IPS-18c (cell line): ENCODE data around the gene PSMB7.
A peak's percentile ranks its signal among the peaks of the same experiment; 100 is the strongest.
"Not testable (repeated sequence)": the region's sequence is repeated elsewhere in the genome, so short reads cannot be mapped to it uniquely, and the experiment has no call there.

Experiments
- H3K4me3 ChIP-seq: 2 replicates; pipeline ENCODE4 v1.7.0; 2013; ENCODE audit warnings: low read depth, mild to moderate bottlenecking, low read length, moderate library complexity; ENCODE audit not compliant: insufficient read depth
- H3K9me3 ChIP-seq: one replicate; pipeline ENCODE4 v1.6.1; 2013; ENCODE audit warnings: mild to moderate bottlenecking, low read length, moderate library complexity; ENCODE audit not compliant: control insufficient read depth, insufficient read depth

Gene PSMB7

GRCh38 chr9:124425733-124426132 is 10.5 kb upstream of the PSMB7 start:
- not testable (repeated sequence) for H3K4me3 ChIP-seq, H3K9me3 ChIP-seq

DNA sequence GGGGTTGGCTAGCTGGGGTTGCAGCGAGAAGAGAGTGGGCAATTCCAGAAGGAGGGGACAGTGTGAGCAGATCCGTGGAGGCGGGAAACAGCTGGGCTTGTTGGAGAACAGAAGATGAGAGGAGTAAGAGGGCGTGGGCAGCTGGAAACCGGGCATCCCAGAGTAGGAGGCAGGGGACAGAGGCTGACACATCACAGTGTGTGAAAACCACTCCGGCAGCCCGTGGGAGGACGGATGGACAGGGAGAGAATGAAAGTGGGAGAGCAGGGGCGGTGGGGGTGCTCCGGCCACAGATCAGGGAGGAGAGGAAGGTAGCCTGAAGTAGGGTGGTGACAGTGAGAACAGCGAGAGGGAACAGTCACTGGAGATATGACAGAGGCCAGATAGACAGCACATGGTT is 8.3 kb upstream of the PSMB7 start:
- Histone ChIP-seq H3K9me3 (no peaks in the 10 kb centered on the region), H3K4me3 (no peak overlapping the region)

DNA sequence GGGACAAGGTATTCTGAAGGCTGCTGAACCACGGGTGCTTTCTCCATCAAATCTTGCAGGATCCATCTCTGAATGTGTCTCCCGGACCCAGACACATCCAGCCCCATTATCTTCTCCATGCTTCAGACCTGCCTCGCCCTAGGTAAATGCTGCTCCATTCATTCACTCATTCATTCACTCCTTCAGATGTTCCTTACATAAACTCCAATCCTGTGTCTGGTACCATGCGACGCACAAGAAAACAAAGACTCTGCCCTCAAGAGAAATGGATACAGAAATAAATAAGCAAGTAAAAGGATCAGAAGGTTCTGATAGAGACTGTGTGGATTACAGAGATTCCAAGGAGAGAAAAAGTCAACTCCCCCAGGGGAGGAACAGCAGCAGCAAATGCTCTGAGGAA is 7.9 kb upstream of the PSMB7 start:
- Histone ChIP-seq H3K9me3 (no peaks in the 10 kb centered on the region), H3K4me3 (no peak overlapping the region)

- H3K4me3 ChIP-seq, result no peak overlapping the region
- H3K9me3 ChIP-seq, result no peaks in the 10 kb centered on the region
Observed at GRCh38 chr9:124420991-124421543, 5.8 kb upstream of the PSMB7 start.

- Histone ChIP-seq H3K9me3 (no peaks in the 10 kb centered on the region), H3K4me3 (no peak overlapping the region)
Observed at GRCh38 chr9:124419832-124420489, 4.7 kb upstream of the PSMB7 start.

GRCh38 chr9:124415852-124416484 is 726 bp upstream of the PSMB7 start:
- Histone ChIP-seq H3K4me3 (no peak overlapping the region), H3K9me3 (no peaks in the 10 kb centered on the region)

DNA sequence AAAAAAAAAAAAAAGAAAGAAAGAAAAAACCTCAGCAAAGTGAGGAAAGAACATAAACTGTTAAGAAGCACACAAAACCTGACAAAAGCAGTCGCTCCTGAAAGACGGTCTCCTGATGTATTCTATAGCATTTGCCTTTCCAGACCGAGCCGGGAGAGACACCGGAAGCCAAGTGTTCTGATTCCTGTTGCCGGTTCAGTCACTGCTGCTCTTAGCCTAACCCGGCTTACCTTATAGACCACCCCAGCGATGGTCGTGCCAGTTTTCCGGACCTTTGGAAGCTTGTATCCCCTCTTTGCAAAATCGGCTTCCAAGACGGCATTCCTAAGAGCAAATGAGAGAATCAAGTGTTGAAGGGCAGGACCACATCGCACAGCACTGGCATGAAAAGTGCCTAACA is 630 bp downstream of the PSMB7 start:
- Histone ChIP-seq H3K4me3 (peak overlapping the region; percentile 86), H3K9me3 (no peaks in the 10 kb centered on the region)

GRCh38 chr9:124412228-124412575 is 3.0 kb downstream of the PSMB7 start:
- Histone ChIP-seq H3K9me3 (no peaks in the 10 kb centered on the region), H3K4me3 (no peak overlapping the region)

DNA sequence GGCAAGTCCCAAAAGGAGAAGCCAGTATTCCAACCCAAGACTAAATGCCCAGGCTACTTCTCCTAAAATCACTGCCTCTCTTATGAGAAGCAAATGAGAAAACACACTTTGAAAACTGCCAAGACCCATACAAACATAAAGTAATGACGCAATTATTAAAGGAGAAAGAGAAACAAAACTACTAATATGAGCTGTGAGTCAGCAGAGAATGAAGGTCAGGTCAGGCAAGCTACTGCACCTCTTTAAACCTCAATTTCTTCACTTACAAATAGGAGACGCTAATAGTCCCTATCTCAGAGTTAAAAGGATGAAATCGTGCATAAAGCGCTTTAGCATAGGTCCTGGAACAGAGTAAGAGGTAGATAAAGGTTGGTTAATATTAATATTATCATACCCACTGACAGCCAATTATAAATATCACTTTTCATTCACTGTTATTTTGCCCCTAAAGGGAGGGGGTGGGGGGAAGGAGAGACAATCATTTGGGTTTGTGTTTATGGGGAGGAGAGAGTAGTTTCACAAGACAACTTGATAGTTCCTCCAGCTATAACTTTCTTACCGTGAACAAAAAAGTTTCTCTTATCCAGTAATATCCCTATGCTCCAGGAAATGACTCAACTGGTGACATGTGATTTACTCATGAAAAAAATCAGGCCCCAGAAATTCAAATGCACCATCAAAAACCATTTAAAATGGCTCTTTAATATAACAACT is 3.6 kb downstream of the PSMB7 start:
- Histone ChIP-seq H3K4me3 (no peak overlapping the region), H3K9me3 (no peaks in the 10 kb centered on the region)

GRCh38 chr9:124410321-124410913 is 4.8 kb downstream of the PSMB7 start:
- Histone ChIP-seq H3K4me3 (no peak overlapping the region), H3K9me3 (no peaks in the 10 kb centered on the region)

- no peaks in the 10 kb centered on the region for H3K9me3 ChIP-seq
- no peak overlapping the region for H3K4me3 ChIP-seq
Observed at GRCh38 chr9:124409410-124409809, 5.8 kb downstream of the PSMB7 start.

DNA sequence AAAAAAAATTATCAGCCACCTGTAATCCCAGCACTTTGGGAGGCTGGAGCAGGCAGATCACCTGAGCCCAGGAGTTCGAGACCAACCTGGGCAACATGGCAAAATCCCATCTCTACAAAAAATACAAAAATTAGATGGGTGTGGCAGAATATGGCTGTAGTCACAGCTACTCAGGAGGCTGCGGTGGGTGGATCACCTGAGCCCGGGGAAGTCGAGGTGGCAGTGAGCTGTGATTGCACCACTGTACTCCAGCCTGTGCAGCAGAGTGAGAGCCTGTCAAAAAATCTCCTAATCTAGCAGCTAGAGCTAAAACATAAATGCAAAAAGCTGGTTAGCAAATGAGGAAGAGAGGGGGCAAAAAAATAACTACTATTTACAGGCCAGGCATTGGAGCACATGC is 12.0 kb downstream of the PSMB7 start:
- Histone ChIP-seq H3K4me3 (no peak overlapping the region), H3K9me3 (no peaks in the 10 kb centered on the region)

DNA sequence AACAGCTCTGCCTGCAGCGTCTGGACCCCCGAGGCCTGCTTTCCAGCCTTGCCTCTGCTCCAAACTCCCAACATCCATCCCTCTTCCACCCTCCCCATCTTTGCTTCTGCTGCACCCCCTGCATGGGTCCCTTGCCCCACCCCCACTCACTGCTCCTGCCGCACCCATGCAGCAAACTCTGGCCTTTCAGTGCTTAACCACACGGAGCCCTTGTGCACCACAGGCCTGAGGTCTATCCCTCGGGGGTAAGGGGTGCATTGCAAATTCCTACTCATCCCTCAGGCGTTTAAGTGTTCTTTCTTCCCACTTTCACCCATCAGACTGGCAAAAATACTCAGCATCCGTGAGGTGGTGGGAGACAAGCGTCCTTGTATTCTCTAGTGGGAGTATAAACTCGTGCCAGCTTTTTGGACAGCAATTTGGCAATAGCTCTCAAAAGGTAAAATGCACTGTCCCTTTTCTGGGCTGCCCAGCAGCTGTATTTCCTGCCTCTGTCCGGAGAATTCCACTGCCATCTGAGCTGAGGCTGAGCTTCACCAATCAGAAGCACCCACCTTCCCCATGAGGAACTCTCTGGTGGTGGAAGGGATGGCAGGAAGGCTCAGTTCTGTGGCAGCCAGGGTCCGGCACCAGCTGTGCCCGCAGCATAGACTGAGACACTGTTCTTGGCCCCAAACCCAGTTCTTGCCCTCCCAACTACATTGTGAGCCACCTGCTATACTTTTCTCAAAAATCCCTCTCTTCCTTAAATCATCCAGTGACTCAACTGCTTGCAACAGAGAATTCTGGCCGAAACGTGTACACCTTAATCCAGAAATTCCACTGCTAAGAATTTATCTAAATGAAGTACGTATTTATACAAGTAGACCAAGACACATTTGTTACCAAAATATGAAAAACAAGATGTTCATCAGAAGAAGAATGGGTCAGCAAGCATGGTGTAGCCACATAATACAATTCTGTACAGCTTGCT is 15.0 kb downstream of the PSMB7 start:
- no peak overlapping the region for H3K4me3 ChIP-seq
- no peaks in the 10 kb centered on the region for H3K9me3 ChIP-seq

DNA sequence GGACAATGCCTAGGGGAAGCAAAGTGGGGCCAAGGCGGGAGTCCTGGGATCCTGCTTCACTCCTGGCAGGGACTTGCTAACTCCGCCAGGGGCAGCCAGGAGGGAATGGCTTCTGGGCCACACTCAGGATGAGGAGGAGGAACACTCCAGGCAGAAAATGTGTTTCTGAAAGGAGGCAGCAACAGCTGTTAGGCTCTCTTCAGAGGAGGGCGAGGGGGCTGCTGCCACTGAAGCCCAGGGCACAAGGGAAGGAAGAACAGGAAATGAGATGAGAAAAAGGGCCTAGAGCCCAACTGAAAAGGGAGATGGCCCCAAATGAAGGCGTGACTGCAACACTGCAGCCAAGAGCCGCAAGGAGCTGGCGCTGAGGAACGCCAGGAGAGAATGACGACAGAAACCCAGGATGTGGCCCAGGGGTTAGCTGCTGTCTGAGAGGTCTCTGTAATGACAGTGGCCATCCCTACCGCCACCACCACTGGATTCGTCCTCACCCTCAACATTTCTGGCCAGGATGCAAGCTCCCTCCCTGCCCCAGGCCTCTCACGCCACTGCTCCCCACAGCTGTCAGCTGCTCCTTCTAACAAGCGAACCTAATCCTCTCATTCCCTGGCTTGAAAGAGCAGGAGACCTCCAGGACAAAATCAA is 15.8 kb downstream of the PSMB7 start:
- Histone ChIP-seq H3K4me3 (no peak overlapping the region), H3K9me3 (no peaks in the 10 kb centered on the region)

DNA sequence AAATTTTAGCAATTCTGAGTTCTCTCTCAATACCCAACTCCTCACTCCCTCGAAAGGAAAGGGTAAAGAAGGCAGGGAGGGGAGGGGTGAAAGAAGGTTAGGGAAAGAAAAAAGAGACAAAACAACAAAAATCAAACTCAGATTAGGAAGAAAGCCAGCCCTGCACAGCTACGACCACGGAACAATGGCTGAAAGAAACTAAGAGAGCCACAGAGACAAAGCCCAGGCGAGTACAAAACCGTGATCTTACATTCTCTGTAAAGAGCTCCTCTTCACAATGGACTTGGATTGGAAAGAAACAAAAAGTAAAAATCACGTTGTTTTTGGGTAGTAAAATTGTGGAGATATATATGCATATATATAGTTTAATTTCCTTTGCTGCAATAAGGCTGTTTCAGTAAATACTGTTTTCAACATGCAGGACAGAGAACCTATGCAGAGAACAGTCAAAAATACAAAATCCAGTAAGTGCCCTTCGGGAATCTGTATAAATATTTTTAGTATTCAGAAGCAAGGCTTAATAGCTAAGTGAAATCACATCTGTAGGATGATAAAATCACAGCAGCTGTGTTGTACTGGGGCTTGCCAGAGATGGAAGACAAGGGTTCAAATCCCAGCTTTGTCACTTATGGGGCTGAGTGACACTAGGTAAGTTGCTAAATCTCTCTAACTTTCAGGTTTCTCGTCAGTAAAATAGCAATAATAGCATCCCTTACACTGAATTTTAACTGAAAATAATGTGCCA is 16.9 kb downstream of the PSMB7 start:
- H3K4me3 ChIP-seq, result no peak overlapping the region

DNA sequence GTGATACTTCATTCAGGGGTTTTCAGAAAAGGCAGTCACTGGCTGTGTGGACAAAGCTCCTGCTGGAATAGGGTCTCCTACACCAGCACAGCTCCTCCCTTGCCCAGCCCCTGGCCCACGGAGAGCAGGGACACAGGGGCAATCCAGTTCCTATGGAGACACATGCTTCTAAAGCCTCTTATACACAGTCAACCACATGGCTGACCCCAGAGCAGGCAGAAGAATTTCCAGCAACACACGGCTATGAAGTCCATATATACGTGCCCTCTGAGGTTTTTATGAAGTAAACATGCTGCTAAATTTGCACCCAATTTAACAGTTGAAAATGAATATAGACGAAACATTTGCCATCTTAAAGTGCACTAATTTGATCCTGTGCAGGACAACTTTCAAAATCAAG is 19.4 kb downstream of the PSMB7 start:
- H3K4me3 ChIP-seq, result no peak overlapping the region
- H3K9me3 ChIP-seq, result no peaks in the 10 kb centered on the region

More for the DNA sequence above, 16.9 kb downstream of the PSMB7 start:
- no peaks in the 10 kb centered on the region for H3K9me3 ChIP-seq
